OCI-M2 (cell line): ENCODE results near the gene AHCYL2.
"Not testable (repeated sequence)": the region's sequence is repeated elsewhere in the genome, so short reads cannot be mapped to it uniquely, and the experiment has no call there.

Experiments
- DNase-seq: peaks from one replicate; lab custom pipeline; 2025; ENCODE audit not compliant: unreplicated experiment; lab: John Stamatoyannopoulos, UW

Gene AHCYL2

GRCh38 chr7:129376778-129377700 is 152.2 kb downstream of the AHCYL2 start:
- no peak for DNase-seq

GRCh38 chr7:129381710-129382484 is 157.1 kb downstream of the AHCYL2 start:
- no peak for DNase-seq

- no peak for DNase-seq
These were observed 158.8 kb downstream of the AHCYL2 start for GRCh38 chr7:129383542-129384132.

GRCh38 chr7:129385116-129385515 is 160.3 kb downstream of the AHCYL2 start:
- no peak for DNase-seq

GRCh38 chr7:129385598-129385997 is 160.8 kb downstream of the AHCYL2 start:
- DNase-seq, result no peak

- DNase-seq, result no peak
These were observed 161.7 kb downstream of the AHCYL2 start for GRCh38 chr7:129386506-129386905.

GRCh38 chr7:129387537-129387936 is 162.7 kb downstream of the AHCYL2 start:
- no peak for DNase-seq

GRCh38 chr7:129388333-129389098 is 163.7 kb downstream of the AHCYL2 start:
- no peak for DNase-seq

GRCh38 chr7:129389829-129390228 is 165.0 kb downstream of the AHCYL2 start:
- no peak for DNase-seq

- DNase-seq, result no peak
These were observed 165.5 kb downstream of the AHCYL2 start for GRCh38 chr7:129390314-129390713.

GRCh38 chr7:129391546-129392171 is 166.8 kb downstream of the AHCYL2 start:
- no peak for DNase-seq

- DNase-seq, result no peak
These were observed 168.4 kb downstream of the AHCYL2 start for GRCh38 chr7:129393255-129393654.

- DNase-seq, result no peak
These were observed 169.3 kb downstream of the AHCYL2 start for GRCh38 chr7:129394101-129394500.

GRCh38 chr7:129394982-129395914 is 170.4 kb downstream of the AHCYL2 start:
- DNase-seq, result no peak

- DNase-seq, result peak; percentile 62
These were observed 176.6 kb downstream of the AHCYL2 start for GRCh38 chr7:129401228-129401966.

GRCh38 chr7:129401967-129402860 is 177.4 kb downstream of the AHCYL2 start:
- no peak for DNase-seq

- DNase-seq, result no peak
These were observed 180.7 kb downstream of the AHCYL2 start for GRCh38 chr7:129405527-129405926.

- DNase-seq, result not testable (repeated sequence)
These were observed 185.4 kb downstream of the AHCYL2 start for GRCh38 chr7:129410238-129410637.
